Measurements from ENCODE around the gene CPAMD8. TPM values are rescaled to one million over a fixed set of nuclear protein-coding genes. Genes with fewer than 3 reads are reported as not detected.
A peak's percentile ranks its signal among the peaks of the same experiment; 100 is the strongest.

The CPAMD8 gene
- polyA plus RNA-seq, 1 experiment, result 0.38 TPM

DNA sequence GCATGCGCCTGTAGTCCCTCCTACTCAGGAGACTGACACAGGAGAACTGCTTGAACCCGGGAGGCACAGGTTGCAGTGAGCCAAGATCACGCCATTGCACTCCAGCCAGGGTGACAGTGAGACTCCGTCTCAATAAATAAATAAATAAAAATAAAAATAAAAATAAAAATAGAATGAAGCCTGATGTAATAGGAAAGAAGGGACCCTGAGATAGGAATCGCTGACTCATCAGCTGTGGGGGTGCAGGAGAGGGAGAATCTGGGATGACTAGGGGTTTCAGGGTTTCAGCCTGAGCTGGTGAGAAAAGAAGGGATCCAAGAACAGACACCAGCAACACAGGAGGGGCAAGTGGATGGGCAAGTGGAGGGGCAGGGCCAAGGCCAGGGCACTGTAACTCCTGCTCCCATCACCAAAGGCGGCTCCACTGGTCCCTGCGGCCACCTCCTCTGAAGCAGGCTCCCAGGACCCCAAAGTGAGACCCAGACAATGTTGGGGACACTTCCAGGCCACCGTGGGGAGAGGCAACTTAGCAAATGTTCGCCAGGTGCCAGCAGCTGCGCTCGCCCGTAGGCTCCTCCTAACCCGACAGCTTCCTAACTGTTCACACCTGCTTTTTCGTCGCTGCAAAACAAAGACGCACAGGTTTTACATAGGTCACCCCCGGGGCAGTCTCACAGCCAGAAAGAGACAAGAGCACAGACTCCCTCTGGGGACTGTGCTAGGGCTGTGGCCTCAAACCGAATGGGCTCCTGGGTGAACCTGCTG, 47.4 kb upstream of the CPAMD8 start:
- Histone ChIP-seq H3K9me3 (ENCODE audit: control insufficient read depth, insufficient read depth, low read length) (no peaks in the 10 kb centered on the region), H3K4me3 (ENCODE audit: low read depth, low read length) (peak overlapping the region; percentile 90), H3K27me3 (ENCODE audit: control insufficient read depth, insufficient read depth, low read length) (no peaks in the 10 kb centered on the region), H3K27ac (ENCODE audit: low read depth, low read length) (no peak overlapping the region)
- POLR2A ChIA-PET, result no interaction called here
- no peak for TF ChIP-seq CTCF (IDR thresholded peaks at IDR 0.05; ENCODE audit: low read depth, low read length)
- CTCF ChIA-PET, result no interaction called here
- no peak for DNase-seq (ENCODE audit: low read depth, low spot score)

DNA sequence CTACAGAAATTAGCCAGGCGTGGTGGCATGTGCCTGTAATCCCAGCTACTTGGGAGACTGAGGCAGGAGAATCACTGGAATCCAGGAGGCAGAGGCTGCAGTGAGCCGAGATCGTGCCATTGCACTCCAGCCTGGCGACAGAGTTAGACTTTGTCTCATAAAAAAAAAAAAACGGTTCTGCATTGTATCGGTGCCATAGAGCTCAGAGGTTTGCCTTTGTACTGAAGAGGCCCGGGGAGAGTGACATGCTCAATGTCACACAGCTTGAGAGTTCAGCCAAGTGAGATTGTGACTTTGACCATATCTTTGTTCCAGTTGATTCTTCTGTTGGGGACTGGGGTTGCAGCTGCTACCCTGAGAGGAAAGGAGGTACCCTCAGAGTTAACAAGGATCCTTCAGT, 44.3 kb upstream of the CPAMD8 start:
- no peak overlapping the region for H3K4me3 ChIP-seq (ENCODE audit: low read depth, low read length)
- no peak overlapping the region for H3K27ac ChIP-seq (ENCODE audit: low read depth, low read length)
- DNase-seq (ENCODE audit: low read depth, low spot score), result no peak
- H3K9me3 ChIP-seq (ENCODE audit: control insufficient read depth, insufficient read depth, low read length), result no peaks in the 10 kb centered on the region
- no peak for TF ChIP-seq CTCF (IDR thresholded peaks at IDR 0.05; ENCODE audit: low read depth, low read length)
- no peaks in the 10 kb centered on the region for H3K27me3 ChIP-seq (ENCODE audit: control insufficient read depth, insufficient read depth, low read length)
- POLR2A ChIA-PET, result no interaction called here
- CTCF ChIA-PET, result interaction anchor here (0.6 kb wide), 1 partner anchor 190 kb away, joined by 3 read pairs; no protein-coding TSS in a partner anchor

- H3K27me3 ChIP-seq (ENCODE audit: control insufficient read depth, insufficient read depth, low read length), result no peaks in the 10 kb centered on the region
- no peak overlapping the region for H3K4me3 ChIP-seq (ENCODE audit: low read depth, low read length)
- ChIA-PET CTCF (interaction anchor here (0.6 kb wide), 1 partner anchor 191 kb away, joined by 3 read pairs; no protein-coding TSS in a partner anchor), POLR2A (no interaction called here)
- no peak overlapping the region for H3K27ac ChIP-seq (ENCODE audit: low read depth, low read length)
- H3K9me3 ChIP-seq (ENCODE audit: control insufficient read depth, insufficient read depth, low read length), result no peaks in the 10 kb centered on the region
- no peak for DNase-seq (ENCODE audit: low read depth, low spot score)
- no peak for TF ChIP-seq CTCF (IDR thresholded peaks at IDR 0.05; ENCODE audit: low read depth, low read length)
Observed at GRCh38 chr19:17070421-17070820, 43.8 kb upstream of the CPAMD8 start.

GRCh38 chr19:17069193-17069592, 42.6 kb upstream of the CPAMD8 start:
- Histone ChIP-seq H3K27ac (ENCODE audit: low read depth, low read length) (no peak overlapping the region), H3K9me3 (ENCODE audit: control insufficient read depth, insufficient read depth, low read length) (no peaks in the 10 kb centered on the region), H3K4me3 (ENCODE audit: low read depth, low read length) (no peak overlapping the region), H3K27me3 (ENCODE audit: control insufficient read depth, insufficient read depth, low read length) (no peaks in the 10 kb centered on the region)
- POLR2A ChIA-PET, result no interaction called here
- CTCF ChIA-PET, result no interaction called here
- no peak for TF ChIP-seq CTCF (IDR thresholded peaks at IDR 0.05; ENCODE audit: low read depth, low read length)
- no peak for DNase-seq (ENCODE audit: low read depth, low spot score)

DNA sequence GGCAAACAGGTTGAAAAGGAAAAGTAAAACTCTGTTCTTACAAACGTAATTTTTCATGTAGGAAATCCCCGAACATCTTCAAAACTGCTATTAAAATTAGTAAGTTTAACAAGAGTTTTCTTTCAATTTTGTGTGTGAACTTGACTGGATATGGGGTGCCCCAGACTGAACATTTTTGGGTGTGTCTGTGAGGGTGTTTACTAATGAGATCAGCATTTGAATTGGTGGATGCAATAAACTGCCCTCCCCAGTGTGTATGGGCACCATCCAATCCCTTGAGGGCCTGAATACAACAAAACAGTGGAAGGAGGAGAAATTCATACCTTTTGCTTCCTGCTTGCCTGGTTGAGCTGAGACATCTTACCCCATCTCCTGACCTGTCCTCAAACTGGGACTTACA, 36.8 kb upstream of the CPAMD8 start:
- no peak overlapping the region for H3K27ac ChIP-seq (ENCODE audit: low read depth, low read length)
- POLR2A ChIA-PET, result no interaction called here
- CTCF ChIA-PET, result no interaction called here

More for the DNA sequence above, 36.8 kb upstream of the CPAMD8 start:
- no peaks in the 10 kb centered on the region for H3K27me3 ChIP-seq (ENCODE audit: control insufficient read depth, insufficient read depth, low read length)
- DNase-seq (ENCODE audit: low read depth, low spot score), result no peak
- peaks cover 7% of the 10 kb centered on the region for H3K9me3 ChIP-seq (ENCODE audit: control insufficient read depth, insufficient read depth, low read length)
- TF ChIP-seq CTCF (IDR thresholded peaks at IDR 0.05; ENCODE audit: low read depth, low read length), result no peak
- no peak overlapping the region for H3K4me3 ChIP-seq (ENCODE audit: low read depth, low read length)

All from AG04450 (cell line).